ENCODE measurements around the gene MBNL1. TPM values are rescaled to one million over a fixed set of nuclear protein-coding genes. Genes with fewer than 3 reads are reported as not detected.

MBNL1 gene
- total and polyA plus RNA-seq, 2 donors (not counting 3 experiments of a cell fraction or from before 2014, with no cell fraction given), result 179 to 362 TPM

DNA sequence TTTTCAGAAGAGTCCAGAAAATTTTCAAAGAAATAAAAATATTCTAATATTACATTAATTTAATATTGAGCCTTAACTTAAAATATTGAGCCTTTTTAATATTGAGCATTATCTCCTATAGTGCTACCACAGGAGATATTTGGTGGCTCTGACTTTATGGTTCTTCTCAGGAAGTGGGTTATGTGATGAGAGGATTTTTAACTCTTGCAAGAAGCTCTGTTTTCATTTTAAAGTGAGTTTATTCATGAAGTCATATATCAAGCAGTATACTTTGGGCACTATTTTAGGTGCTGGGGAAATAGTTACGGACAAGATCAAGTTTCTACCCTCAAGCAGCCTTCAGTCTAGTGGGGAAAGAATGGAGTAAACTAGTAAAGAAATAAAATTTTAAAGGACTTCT lies 13.4 kb upstream of the MBNL1 start:
- peaks cover 4% of the 10 kb centered on the region for H3K4me1 ChIP-seq (ENCODE audit: control insufficient read depth, extremely low read depth, insufficient read depth, low read length)
- H2AFZ ChIP-seq (ENCODE audit: low read depth, low read length), result no peak overlapping the region
- H3K9ac ChIP-seq (replicated peaks; ENCODE audit: extremely low read depth, insufficient read depth, low read length), result no peak overlapping the region
- FAIRE-seq (no peak), DNase-seq (ENCODE audit: low read depth, low spot score) (no peak)
- ChIA-PET CTCF (no interaction called here), POLR2A (no interaction called here)
- H3K27ac ChIP-seq (ENCODE audit: insufficient read depth, low read depth, low read length), result no peak overlapping the region
- no peaks in the 10 kb centered on the region for H3K9me3 ChIP-seq (replicated peaks; ENCODE audit: control insufficient read depth, insufficient read depth, low read length)
- H3K9me1 ChIP-seq (replicated peaks; ENCODE audit: control insufficient read depth, extremely low read depth, insufficient read depth, low read length), result no peaks in the 10 kb centered on the region
- no peak overlapping the region for H3K4me3 ChIP-seq (replicated peaks in 1 of 3; ENCODE audit: insufficient read depth in 1 of 3, low read depth in 1 of 3, low read length in 3 of 3)
- H4K20me1 ChIP-seq (replicated peaks; ENCODE audit: control insufficient read depth, extremely low read depth, insufficient read depth, low read length), result no peaks in the 10 kb centered on the region
- H3K4me2 ChIP-seq (ENCODE audit: insufficient read depth, low read length), result no peak overlapping the region
- TF ChIP-seq, protein P1, sequence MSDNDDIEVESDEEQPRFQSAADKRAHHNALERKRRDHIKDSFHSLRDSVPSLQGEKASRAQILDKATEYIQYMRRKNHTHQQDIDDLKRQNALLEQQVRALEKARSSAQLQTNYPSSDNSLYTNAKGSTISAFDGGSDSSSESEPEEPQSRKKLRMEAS (IDR thresholded peaks at IDR 0.05; ENCODE audit: insufficient read depth, insufficient read length), result no peak
- TF ChIP-seq EZH2 (IDR thresholded peaks at IDR 0.05; ENCODE audit: borderline replicate concordance, low read depth, low read length, severe bottlenecking) (no peak), JUN (IDR thresholded peaks at IDR 0.05; ENCODE audit: borderline replicate concordance, insufficient read depth, insufficient read length, low read depth) (no peak), GATA2 (IDR thresholded peaks at IDR 0.05; ENCODE audit: insufficient read depth, insufficient read length, low read depth, low read length) (no peak), FOS (IDR thresholded peaks at IDR 0.05; ENCODE audit: borderline replicate concordance, insufficient read depth, low read length) (no peak), POLR2A (IDR thresholded peaks at IDR 0.05; ENCODE audit: low read depth, low read length) (no peak), POLR2AphosphoS5 (IDR thresholded peaks at IDR 0.05; ENCODE audit: insufficient read depth, low read depth, low read length) (no peak), MYC (IDR thresholded peaks at IDR 0.05; ENCODE audit: low read depth, low read length) (no peak)
- TF ChIP-seq, protein P2, sequence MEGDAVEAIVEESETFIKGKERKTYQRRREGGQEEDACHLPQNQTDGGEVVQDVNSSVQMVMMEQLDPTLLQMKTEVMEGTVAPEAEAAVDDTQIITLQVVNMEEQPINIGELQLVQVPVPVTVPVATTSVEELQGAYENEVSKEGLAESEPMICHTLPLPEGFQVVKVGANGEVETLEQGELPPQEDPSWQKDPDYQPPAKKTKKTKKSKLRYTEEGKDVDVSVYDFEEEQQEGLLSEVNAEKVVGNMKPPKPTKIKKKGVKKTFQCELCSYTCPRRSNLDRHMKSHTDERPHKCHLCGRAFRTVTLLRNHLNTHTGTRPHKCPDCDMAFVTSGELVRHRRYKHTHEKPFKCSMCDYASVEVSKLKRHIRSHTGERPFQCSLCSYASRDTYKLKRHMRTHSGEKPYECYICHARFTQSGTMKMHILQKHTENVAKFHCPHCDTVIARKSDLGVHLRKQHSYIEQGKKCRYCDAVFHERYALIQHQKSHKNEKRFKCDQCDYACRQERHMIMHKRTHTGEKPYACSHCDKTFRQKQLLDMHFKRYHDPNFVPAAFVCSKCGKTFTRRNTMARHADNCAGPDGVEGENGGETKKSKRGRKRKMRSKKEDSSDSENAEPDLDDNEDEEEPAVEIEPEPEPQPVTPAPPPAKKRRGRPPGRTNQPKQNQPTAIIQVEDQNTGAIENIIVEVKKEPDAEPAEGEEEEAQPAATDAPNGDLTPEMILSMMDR (IDR thresholded peaks at IDR 0.05; ENCODE audit: extremely low read depth in 1 of 2, insufficient read depth in 1 of 2, low read depth in 1 of 2, low read length in 2 of 2), result no peak
- H3K79me2 ChIP-seq (ENCODE audit: control insufficient read depth, insufficient read depth, low read length), result no peaks in the 10 kb centered on the region
- no TSS peak for BruUV-seq (replicated peaks)
- no peaks in the 10 kb centered on the region for H3K36me3 ChIP-seq (ENCODE audit: control insufficient read depth in 2 of 2, extremely low read depth in 1 of 2, insufficient read depth in 2 of 2, low read length in 2 of 2)
- intact Hi-C loops (cut with micrococcal nuclease) (no loop called here), dilution Hi-C loops (cut with MboI; ENCODE audit: extremely low pct_ligation_motif_present, low sequenced_read_pairs) (no loop called here)
- H3K27me3 ChIP-seq (ENCODE audit: control insufficient read depth in 2 of 2, insufficient read depth in 2 of 2, low read length in 2 of 2), result no peaks in the 10 kb centered on the region
